SU-DHL-6 (cell line): Measurements from ENCODE around the gene CPAMD8.

ENCODE experiments used
- EZH2phosphoT487 ChIP-seq: fragments of 200-600 bp; sonication (generic), shearing (Covaris generic); conservative IDR thresholded peaks from 2 replicates; pipeline ENCODE4 v1.6.1; 2018; ENCODE audit warnings: mild to moderate bottlenecking, antibody characterized with exemption, low read length, moderate library complexity, mixed read lengths
- TF ChIP-seq, protein P1 (sequence below): fragments of 200-600 bp; sonication (generic); IDR thresholded peaks from one replicate; pipeline ENCODE4 v1.5.1; 2017; ENCODE audit warnings: antibody characterized with exemption, mild to moderate bottlenecking, low read length, moderate library complexity; ENCODE audit not compliant: insufficient read depth, poor library complexity, severe bottlenecking

DNA sequence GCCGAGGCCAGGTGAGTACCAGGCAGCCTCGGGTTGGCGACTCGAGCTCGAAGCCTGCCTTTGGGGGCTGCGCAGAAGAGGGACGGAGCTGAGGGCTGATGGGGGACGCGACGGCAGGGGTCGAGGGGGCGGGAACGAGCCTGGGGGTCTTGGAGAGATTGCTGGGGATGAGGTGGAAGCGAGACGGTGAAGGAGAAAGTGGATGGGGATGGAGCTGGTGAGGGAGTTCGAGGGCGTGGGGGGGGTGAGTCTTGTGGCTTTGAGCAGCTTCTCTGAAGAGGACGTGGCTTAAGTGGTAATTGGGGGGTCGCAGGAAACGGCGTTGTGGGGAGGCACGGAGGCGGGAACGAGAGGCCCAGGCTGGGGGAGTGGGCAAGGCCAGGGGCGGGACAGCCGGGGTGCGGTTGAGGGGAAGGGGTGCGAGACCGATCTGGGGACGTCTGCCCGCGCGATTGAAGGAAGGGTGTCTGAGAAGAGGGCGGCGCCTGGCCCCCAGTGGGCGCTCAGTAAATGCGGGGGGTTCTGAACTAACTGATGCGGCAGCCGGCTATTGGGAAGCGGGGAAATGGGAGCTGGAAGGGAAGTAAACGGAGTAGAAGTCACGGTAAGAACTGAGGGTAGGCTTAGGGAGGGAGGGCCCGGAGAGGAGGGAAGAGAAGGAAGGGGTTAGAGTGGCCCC lies 49.4 kb upstream of the CPAMD8 start:
- TF ChIP-seq, protein P1, sequence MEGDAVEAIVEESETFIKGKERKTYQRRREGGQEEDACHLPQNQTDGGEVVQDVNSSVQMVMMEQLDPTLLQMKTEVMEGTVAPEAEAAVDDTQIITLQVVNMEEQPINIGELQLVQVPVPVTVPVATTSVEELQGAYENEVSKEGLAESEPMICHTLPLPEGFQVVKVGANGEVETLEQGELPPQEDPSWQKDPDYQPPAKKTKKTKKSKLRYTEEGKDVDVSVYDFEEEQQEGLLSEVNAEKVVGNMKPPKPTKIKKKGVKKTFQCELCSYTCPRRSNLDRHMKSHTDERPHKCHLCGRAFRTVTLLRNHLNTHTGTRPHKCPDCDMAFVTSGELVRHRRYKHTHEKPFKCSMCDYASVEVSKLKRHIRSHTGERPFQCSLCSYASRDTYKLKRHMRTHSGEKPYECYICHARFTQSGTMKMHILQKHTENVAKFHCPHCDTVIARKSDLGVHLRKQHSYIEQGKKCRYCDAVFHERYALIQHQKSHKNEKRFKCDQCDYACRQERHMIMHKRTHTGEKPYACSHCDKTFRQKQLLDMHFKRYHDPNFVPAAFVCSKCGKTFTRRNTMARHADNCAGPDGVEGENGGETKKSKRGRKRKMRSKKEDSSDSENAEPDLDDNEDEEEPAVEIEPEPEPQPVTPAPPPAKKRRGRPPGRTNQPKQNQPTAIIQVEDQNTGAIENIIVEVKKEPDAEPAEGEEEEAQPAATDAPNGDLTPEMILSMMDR, result no peak
- TF ChIP-seq EZH2phosphoT487, result no peak
